Prostate gland (tissue), 2 donors: Measurements from ENCODE around the gene ZCCHC17.

ENCODE experiments used
- POLR2A ChIP-seq: fragments of 450-650 bp; IDR thresholded peaks from one replicate; pipeline ENCODE4 v1.6.1; 2016; ENCODE audit warnings: antibody characterized with exemption, mild to moderate bottlenecking
- POLR2AphosphoS5 ChIP-seq: sonication (generic); formaldehyde crosslinking; IDR thresholded peaks from one replicate; pipeline ENCODE4 v1.6.1; 2017; ENCODE audit warnings: antibody characterized with exemption
- TF ChIP-seq, protein P1 (sequence below), 4 experiments: fragments of 200-600 bp in 2 of 4; fragments of 450-650 bp in 2 of 4; sonication (generic) in 2 of 4; IDR thresholded peaks; 1 replicate in 3 of 4; 2 replicates in 1 of 4; pipeline ENCODE4 v1.5.1; 2016 to 2019; ENCODE audit warnings: antibody characterized with exemption in 4 of 4, mild to moderate bottlenecking in 2 of 4, moderate library complexity in 2 of 4

DNA sequence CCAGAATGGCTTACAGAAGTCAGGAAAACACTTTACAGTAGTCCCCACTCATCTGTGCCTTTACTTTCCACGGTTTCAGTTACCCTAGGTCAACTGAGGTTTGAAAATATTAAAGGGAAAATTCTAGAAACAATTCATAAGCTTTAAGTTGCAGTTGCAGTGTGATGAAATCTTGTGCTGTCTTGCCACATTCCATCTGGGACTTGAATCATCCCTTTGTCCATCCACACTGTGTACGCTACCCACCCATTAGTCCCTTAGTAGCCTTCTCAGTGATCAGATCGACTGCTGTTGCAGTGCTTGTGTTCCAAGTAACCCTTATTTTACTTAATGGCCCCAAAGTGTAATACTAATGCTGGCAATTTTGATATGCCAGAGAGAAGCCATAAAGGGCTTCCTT is 30.5 kb downstream of the ZCCHC17 start:
- TF ChIP-seq, protein P1, sequence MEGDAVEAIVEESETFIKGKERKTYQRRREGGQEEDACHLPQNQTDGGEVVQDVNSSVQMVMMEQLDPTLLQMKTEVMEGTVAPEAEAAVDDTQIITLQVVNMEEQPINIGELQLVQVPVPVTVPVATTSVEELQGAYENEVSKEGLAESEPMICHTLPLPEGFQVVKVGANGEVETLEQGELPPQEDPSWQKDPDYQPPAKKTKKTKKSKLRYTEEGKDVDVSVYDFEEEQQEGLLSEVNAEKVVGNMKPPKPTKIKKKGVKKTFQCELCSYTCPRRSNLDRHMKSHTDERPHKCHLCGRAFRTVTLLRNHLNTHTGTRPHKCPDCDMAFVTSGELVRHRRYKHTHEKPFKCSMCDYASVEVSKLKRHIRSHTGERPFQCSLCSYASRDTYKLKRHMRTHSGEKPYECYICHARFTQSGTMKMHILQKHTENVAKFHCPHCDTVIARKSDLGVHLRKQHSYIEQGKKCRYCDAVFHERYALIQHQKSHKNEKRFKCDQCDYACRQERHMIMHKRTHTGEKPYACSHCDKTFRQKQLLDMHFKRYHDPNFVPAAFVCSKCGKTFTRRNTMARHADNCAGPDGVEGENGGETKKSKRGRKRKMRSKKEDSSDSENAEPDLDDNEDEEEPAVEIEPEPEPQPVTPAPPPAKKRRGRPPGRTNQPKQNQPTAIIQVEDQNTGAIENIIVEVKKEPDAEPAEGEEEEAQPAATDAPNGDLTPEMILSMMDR (IDR thresholded peaks at IDR 0.05): no peak
- TF ChIP-seq POLR2A (no peak), POLR2AphosphoS5 (no peak)
